Dendritic cell treated with granulocyte-macrophage colony-stimulating factor and Interleukin-4, amounts not matched to agents 40 ng/mL and 50 ng/mL, for 4 days (primary cell): Measurements from ENCODE around the gene DUS4L.
A peak's percentile ranks its signal among the peaks of the same experiment; 100 is the strongest.
"Not testable (repeated sequence)": the region's sequence is repeated elsewhere in the genome, so short reads cannot be mapped to it uniquely, and the experiment has no call there.

Experiments used
- H3K27ac Mint-ChIP-seq: one replicate; pipeline ENCODE4 v1.8.0; 2022; ENCODE audit warnings: mild to moderate bottlenecking, mixed read lengths
- H3K27me3 Mint-ChIP-seq: one replicate; pipeline ENCODE4 v1.8.0; 2022; ENCODE audit warnings: mild to moderate bottlenecking, mixed read lengths
- H3K36me3 Mint-ChIP-seq: one replicate; pipeline ENCODE4 v1.8.0; 2022; ENCODE audit warnings: low read depth, mixed read lengths
- H3K4me1 Mint-ChIP-seq: one replicate; pipeline ENCODE4 v1.8.0; 2022; ENCODE audit warnings: low read depth, mixed read lengths
- H3K4me3 Mint-ChIP-seq: one replicate; pipeline ENCODE4 v1.8.0; 2022; ENCODE audit warnings: mild to moderate bottlenecking, moderate library complexity, mixed read lengths
- H3K9me3 Mint-ChIP-seq: one replicate; pipeline ENCODE4 v1.8.0; 2022; ENCODE audit warnings: mixed read lengths
- intact Hi-C: fragments of 100-400 bp; cut with micrococcal nuclease; formaldehyde crosslinking; loops from one replicate; pipeline ENCODE4 v1.15.0; 2022

Gene DUS4L

GRCh38 chr7:107563775-107564552, at the start of gene DUS4L, which contains the start of gene COG5:
TSS of gene DUS4L (plus strand) at chr7:107563971. CDS start at chr7:107567071, 3,100 bp downstream.
TSS of gene COG5 (minus strand) at chr7:107563920. CDS start at chr7:107563896, 24 bp downstream.
- Mint-ChIP-seq H3K27ac (peak within 1 kb of the TSS; percentile 93), H3K9me3 (no peaks in the 10 kb centered on the region), H3K27me3 (no peaks in the 10 kb centered on the region), H3K4me1 (peaks cover 56% of the 10 kb centered on the region), H3K36me3 (peaks cover 24% of the 10 kb centered on the region), H3K4me3 (peak within 1 kb of the TSS; percentile 93)
- intact Hi-C loops = loop anchor here (1.0 to 10.0 kb wide), 3 partner anchors 16 to 311 kb away; partner anchors contain the start of genes BCAP29 and CBLL1

- intact Hi-C loops = no loop called here
- Mint-ChIP-seq H3K27me3 (no peaks in the 10 kb centered on the region), H3K36me3 (peaks cover 66% of the 10 kb centered on the region), H3K9me3 (peaks cover 3% of the 10 kb centered on the region), H3K4me3 (no peak overlapping the region), H3K27ac (no peak overlapping the region), H3K4me1 (peaks cover 6% of the 10 kb centered on the region)
Observed at GRCh38 chr7:107526672-107527071, 37.1 kb upstream of the DUS4L start.

GRCh38 chr7:107527196-107527595, 36.6 kb upstream of the DUS4L start:
- Mint-ChIP-seq H3K9me3 (no peaks in the 10 kb centered on the region), H3K27me3 (no peaks in the 10 kb centered on the region), H3K4me1 (peaks cover 6% of the 10 kb centered on the region), H3K27ac (no peak overlapping the region), H3K36me3 (peaks cover 61% of the 10 kb centered on the region), H3K4me3 (no peak overlapping the region)
- intact Hi-C loops = no loop called here

GRCh38 chr7:107528461-107528860, 35.3 kb upstream of the DUS4L start:
- Mint-ChIP-seq H3K27ac (no peak overlapping the region), H3K9me3 (no peaks in the 10 kb centered on the region), H3K4me3 (no peak overlapping the region), H3K36me3 (peaks cover 59% of the 10 kb centered on the region), H3K4me1 (peaks cover 6% of the 10 kb centered on the region), H3K27me3 (no peaks in the 10 kb centered on the region)
- intact Hi-C loops = no loop called here

- H3K27ac Mint-ChIP-seq = no peak overlapping the region
- H3K36me3 Mint-ChIP-seq = peaks cover 62% of the 10 kb centered on the region
- peaks cover 16% of the 10 kb centered on the region for H3K4me1 Mint-ChIP-seq
- intact Hi-C loops = no loop called here
- no peaks in the 10 kb centered on the region for H3K27me3 Mint-ChIP-seq
- no peak overlapping the region for H3K4me3 Mint-ChIP-seq
- peaks cover 9% of the 10 kb centered on the region for H3K9me3 Mint-ChIP-seq
Observed at GRCh38 chr7:107530751-107531150, 33.0 kb upstream of the DUS4L start.

- H3K4me1 Mint-ChIP-seq = peaks cover 16% of the 10 kb centered on the region
- no peak overlapping the region for H3K27ac Mint-ChIP-seq
- no peak overlapping the region for H3K4me3 Mint-ChIP-seq
- no peaks in the 10 kb centered on the region for H3K27me3 Mint-ChIP-seq
- intact Hi-C loops = no loop called here
- H3K36me3 Mint-ChIP-seq = peaks cover 80% of the 10 kb centered on the region
- peaks cover 9% of the 10 kb centered on the region for H3K9me3 Mint-ChIP-seq
Observed at GRCh38 chr7:107534139-107534538, 29.6 kb upstream of the DUS4L start.

GRCh38 chr7:107537228-107537627, 26.5 kb upstream of the DUS4L start:
- H3K4me3 Mint-ChIP-seq, H3K27me3 Mint-ChIP-seq, H3K27ac Mint-ChIP-seq, H3K9me3 Mint-ChIP-seq, intact Hi-C loops: not testable (repeated sequence)
- peaks cover 10% of the 10 kb centered on the region for H3K4me1 Mint-ChIP-seq
- peaks cover 88% of the 10 kb centered on the region for H3K36me3 Mint-ChIP-seq

- intact Hi-C loops = no loop called here
- peaks cover 10% of the 10 kb centered on the region for H3K4me1 Mint-ChIP-seq
- H3K9me3 Mint-ChIP-seq = peaks cover 9% of the 10 kb centered on the region
- H3K27ac Mint-ChIP-seq = no peak overlapping the region
- no peak overlapping the region for H3K4me3 Mint-ChIP-seq
- no peaks in the 10 kb centered on the region for H3K27me3 Mint-ChIP-seq
- peaks cover 92% of the 10 kb centered on the region for H3K36me3 Mint-ChIP-seq
Observed at GRCh38 chr7:107538001-107538400, 25.8 kb upstream of the DUS4L start.

GRCh38 chr7:107543338-107543993, 20.3 kb upstream of the DUS4L start:
- H3K36me3 Mint-ChIP-seq = peaks cover 87% of the 10 kb centered on the region
- peaks cover 6% of the 10 kb centered on the region for H3K4me1 Mint-ChIP-seq
- no peaks in the 10 kb centered on the region for H3K27me3 Mint-ChIP-seq
- H3K9me3 Mint-ChIP-seq = peaks cover 21% of the 10 kb centered on the region
- H3K4me3 Mint-ChIP-seq = no peak overlapping the region
- intact Hi-C loops = no loop called here
- H3K27ac Mint-ChIP-seq = no peak overlapping the region

GRCh38 chr7:107544848-107545591, 18.8 kb upstream of the DUS4L start:
- Mint-ChIP-seq H3K27ac (peak overlapping the region; percentile 38), H3K4me1 (peaks cover 10% of the 10 kb centered on the region), H3K4me3 (no peak overlapping the region), H3K9me3 (peaks cover 21% of the 10 kb centered on the region), H3K27me3 (no peaks in the 10 kb centered on the region), H3K36me3 (peaks cover 83% of the 10 kb centered on the region)
- intact Hi-C loops = no loop called here

GRCh38 chr7:107551936-107552335, 11.8 kb upstream of the DUS4L start:
- intact Hi-C loops = no loop called here
- H3K36me3 Mint-ChIP-seq = peaks cover 65% of the 10 kb centered on the region
- no peaks in the 10 kb centered on the region for H3K9me3 Mint-ChIP-seq
- H3K27me3 Mint-ChIP-seq = no peaks in the 10 kb centered on the region
- peaks cover 6% of the 10 kb centered on the region for H3K4me1 Mint-ChIP-seq
- H3K4me3 Mint-ChIP-seq = no peak overlapping the region
- no peak overlapping the region for H3K27ac Mint-ChIP-seq

GRCh38 chr7:107555893-107556292, 7.9 kb upstream of the DUS4L start:
- H3K4me1 Mint-ChIP-seq = peaks cover 19% of the 10 kb centered on the region
- peaks cover 48% of the 10 kb centered on the region for H3K36me3 Mint-ChIP-seq
- no peak overlapping the region for H3K27ac Mint-ChIP-seq
- intact Hi-C loops = no loop called here
- H3K4me3 Mint-ChIP-seq = no peak overlapping the region
- no peaks in the 10 kb centered on the region for H3K9me3 Mint-ChIP-seq
- H3K27me3 Mint-ChIP-seq = no peaks in the 10 kb centered on the region

- no peaks in the 10 kb centered on the region for H3K27me3 Mint-ChIP-seq
- peaks cover 51% of the 10 kb centered on the region for H3K4me1 Mint-ChIP-seq
- intact Hi-C loops = loop anchor here (5.0 to 10.0 kb wide), 2 partner anchors 182 to 315 kb away; partner anchors contain the start of gene CBLL1
- H3K9me3 Mint-ChIP-seq = no peaks in the 10 kb centered on the region
- H3K4me3 Mint-ChIP-seq = no peak overlapping the region
- peaks cover 38% of the 10 kb centered on the region for H3K36me3 Mint-ChIP-seq
- no peak overlapping the region for H3K27ac Mint-ChIP-seq
Observed at GRCh38 chr7:107559864-107560263, 3.9 kb upstream of the DUS4L start.
